OCI-LY3 (cell line): ENCODE measurements around the gene POU2F2.

ENCODE experiments used
- H2AFZ ChIP-seq: fragments of 200-600, 300-600 bp; shearing (Covaris generic); 2 replicates; pipeline ENCODE4 v1.6.0; 2014; ENCODE audit warnings: antibody characterized with exemption, low read depth, low read length
- H3K27ac ChIP-seq: fragments of 200-600, 300-600 bp; sonication (generic); 2 replicates; pipeline ENCODE4 v1.5.1; 2014; ENCODE audit warnings: mild to moderate bottlenecking, low read length, moderate library complexity, mixed read lengths
- H3K27me3 ChIP-seq: fragments of 200-600, 300-600 bp; sonication (generic); 2 replicates; pipeline ENCODE4 v1.6.1; 2014; ENCODE audit warnings: low read depth, low read length, mixed read lengths
- H3K36me3 ChIP-seq: fragments of 200-600, 300-600 bp; sonication (generic); replicated peaks from 2 replicates; pipeline ENCODE3; 2014; ENCODE audit warnings: low read depth, low read length, mixed read lengths
- H3K4me1 ChIP-seq: fragments of 300-600, 200-600 bp; sonication (generic); 2 replicates; pipeline ENCODE4 v1.6.1; 2014; ENCODE audit warnings: low read length, mixed read lengths
- H3K4me2 ChIP-seq: fragments of 200-600, 300-600 bp; sonication (generic); 2 replicates; pipeline ENCODE4 v1.6.1; 2014; ENCODE audit warnings: low read length, mixed read lengths
- H3K4me3 ChIP-seq: fragments of 300-600, 200-600 bp; sonication (generic); 2 replicates; pipeline ENCODE4 v1.5.1; 2014; ENCODE audit warnings: antibody characterized with exemption, mild to moderate bottlenecking, low read length, moderate library complexity
- H3K79me2 ChIP-seq: fragments of 300-600, 200-600 bp; shearing (Covaris generic); 2 replicates; pipeline ENCODE4 v1.6.1; 2014; ENCODE audit warnings: mild to moderate bottlenecking, low read length, mixed read lengths
- H3K9ac ChIP-seq: fragments of 300-600, 200-600 bp; shearing (Covaris generic); 2 replicates; pipeline ENCODE4 v1.6.0; 2014; ENCODE audit warnings: mild to moderate bottlenecking, low read length, moderate library complexity
- H3K9me3 ChIP-seq: fragments of 200-600, 300-600 bp; shearing (Covaris generic); 2 replicates; pipeline ENCODE4 v1.6.1; 2014; ENCODE audit warnings: low read length, mixed read lengths; ENCODE audit not compliant: insufficient read depth
- H4K20me1 ChIP-seq: fragments of 200-600, 300-600 bp; sonication (generic); 2 replicates; pipeline ENCODE4 v1.6.1; 2016; ENCODE audit warnings: low read length, mixed read lengths; ENCODE audit not compliant: insufficient read depth
- CTCF ChIP-seq: fragments of 200-600, 300-600 bp; sonication (generic); IDR thresholded peaks from 2 replicates; pipeline ENCODE4 v1.5.1; 2014; ENCODE audit warnings: antibody characterized with exemption, low read length, low read depth
- EZH2phosphoT487 ChIP-seq: fragments of 200-600 bp; shearing (Covaris generic); IDR thresholded peaks from 2 replicates; pipeline ENCODE4 v1.6.1; 2018; ENCODE audit warnings: antibody characterized with exemption, mixed run types, low read depth

Gene POU2F2

GRCh38 chr19:42083537-42083936 is 48.7 kb downstream of the POU2F2 start:
- peaks cover 23% of the 10 kb centered on the region for H4K20me1 ChIP-seq

GRCh38 chr19:42081584-42082203 is 50.6 kb downstream of the POU2F2 start:
- Histone ChIP-seq H3K79me2 (peaks cover 55% of the 10 kb centered on the region), H3K9ac (no peak overlapping the region), H3K4me2 (no peak overlapping the region), H3K4me3 (no peak overlapping the region), H3K4me1 (peaks cover 18% of the 10 kb centered on the region), H4K20me1 (peaks cover 33% of the 10 kb centered on the region), H3K36me3 (peaks cover 40% of the 10 kb centered on the region), H3K27ac (no peak overlapping the region), H3K27me3 (no peaks in the 10 kb centered on the region), H3K9me3 (no peaks in the 10 kb centered on the region), H2AFZ (no peak overlapping the region)
- TF ChIP-seq CTCF (peak; percentile 70), EZH2phosphoT487 (no peak)

More at GRCh38 chr19:42083537-42083936, 48.7 kb downstream of the POU2F2 start:
- Histone ChIP-seq H3K36me3 (peaks cover 37% of the 10 kb centered on the region), H3K79me2 (peaks cover 37% of the 10 kb centered on the region), H3K4me3 (no peak overlapping the region), H3K9ac (no peak overlapping the region), H3K4me1 (peaks cover 18% of the 10 kb centered on the region), H3K27me3 (no peaks in the 10 kb centered on the region), H3K4me2 (no peak overlapping the region), H2AFZ (no peak overlapping the region), H3K9me3 (no peaks in the 10 kb centered on the region), H3K27ac (no peak overlapping the region)
- TF ChIP-seq EZH2phosphoT487 (no peak), CTCF (no peak)

GRCh38 chr19:42080764-42081375 is 51.4 kb downstream of the POU2F2 start:
- no peak overlapping the region for H3K4me3 ChIP-seq
- no peak overlapping the region for H3K27ac ChIP-seq
- H3K9me3 ChIP-seq, result no peaks in the 10 kb centered on the region
- peaks cover 40% of the 10 kb centered on the region for H3K36me3 ChIP-seq
- TF ChIP-seq CTCF (no peak), EZH2phosphoT487 (no peak)
- peaks cover 11% of the 10 kb centered on the region for H3K4me1 ChIP-seq
- H2AFZ ChIP-seq, result no peak overlapping the region
- H3K27me3 ChIP-seq, result no peaks in the 10 kb centered on the region
- peaks cover 35% of the 10 kb centered on the region for H4K20me1 ChIP-seq
- H3K4me2 ChIP-seq, result no peak overlapping the region
- H3K9ac ChIP-seq, result no peak overlapping the region
- H3K79me2 ChIP-seq, result peaks cover 63% of the 10 kb centered on the region

- Histone ChIP-seq H2AFZ (no peak overlapping the region), H3K4me3 (no peak overlapping the region), H3K27me3 (no peaks in the 10 kb centered on the region), H3K9me3 (no peaks in the 10 kb centered on the region), H3K4me1 (peaks cover 11% of the 10 kb centered on the region), H3K27ac (no peak overlapping the region), H4K20me1 (peaks cover 35% of the 10 kb centered on the region), H3K36me3 (peaks cover 40% of the 10 kb centered on the region), H3K9ac (no peak overlapping the region), H3K4me2 (no peak overlapping the region), H3K79me2 (peaks cover 67% of the 10 kb centered on the region)
- no peak for TF ChIP-seq CTCF
- no peak for TF ChIP-seq EZH2phosphoT487
Measured at GRCh38 chr19:42079886-42080763, 52.1 kb downstream of the POU2F2 start.
